AG04449 (cell line): Measurements from ENCODE around the gene XPR1.

ENCODE experiments used
- CTCF ChIA-PET: fragments of 350-600 bp; formaldehyde crosslinking; extraction: SDS; loops from one replicate; lab custom pipeline; 2021; ENCODE audit warnings: antibody characterized with exemption; lab: Yijun Ruan, JAX
- POLR2A ChIA-PET: fragments of 400-600, 350-600 bp; formaldehyde crosslinking; extraction: SDS; loops from one replicate; lab custom pipeline; 2020; ENCODE audit warnings: antibody characterized with exemption, inconsistent platforms; lab: Yijun Ruan, JAX
- DNase-seq: peaks from one replicate; pipeline ENCODE4 v3.0.0-alpha.2; 2010; ENCODE audit warnings: low read depth, low spot score
- H3K4me3 ChIP-seq: 2 replicates; pipeline ENCODE4 v1.5.1; 2011; ENCODE audit warnings: low read depth, mild to moderate bottlenecking, control low read depth, low read length
- CTCF ChIP-seq: IDR thresholded peaks from one replicate; pipeline ENCODE4 v1.5.1; 2011; ENCODE audit warnings: mild to moderate bottlenecking, moderate library complexity, low read length, control low read depth, inconsistent platforms; ENCODE audit not compliant: insufficient read depth; ENCODE audit errors: missing control alignments

The XPR1 gene

GRCh38 chr1:180728472-180729106, 96.8 kb downstream of the XPR1 start:
- no peak for DNase-seq
- no peak for TF ChIP-seq CTCF
- H3K4me3 ChIP-seq, result no peak overlapping the region
- ChIA-PET CTCF (no interaction called here), POLR2A (no interaction called here)

- no peak for TF ChIP-seq CTCF
- POLR2A ChIA-PET, result no interaction called here
- H3K4me3 ChIP-seq, result no peak overlapping the region
- no peak for DNase-seq
- CTCF ChIA-PET, result no interaction called here
Observed at GRCh38 chr1:180731131-180731530, 99.3 kb downstream of the XPR1 start.

GRCh38 chr1:180732866-180733265, 101.0 kb downstream of the XPR1 start:
- ChIA-PET CTCF (no interaction called here), POLR2A (no interaction called here)
- H3K4me3 ChIP-seq, result no peak overlapping the region
- DNase-seq, result no peak
- TF ChIP-seq CTCF, result no peak

GRCh38 chr1:180734366-180734765, 102.5 kb downstream of the XPR1 start:
- no peak for TF ChIP-seq CTCF
- no peak overlapping the region for H3K4me3 ChIP-seq
- POLR2A ChIA-PET, result no interaction called here
- CTCF ChIA-PET, result no interaction called here
- DNase-seq, result no peak

DNA sequence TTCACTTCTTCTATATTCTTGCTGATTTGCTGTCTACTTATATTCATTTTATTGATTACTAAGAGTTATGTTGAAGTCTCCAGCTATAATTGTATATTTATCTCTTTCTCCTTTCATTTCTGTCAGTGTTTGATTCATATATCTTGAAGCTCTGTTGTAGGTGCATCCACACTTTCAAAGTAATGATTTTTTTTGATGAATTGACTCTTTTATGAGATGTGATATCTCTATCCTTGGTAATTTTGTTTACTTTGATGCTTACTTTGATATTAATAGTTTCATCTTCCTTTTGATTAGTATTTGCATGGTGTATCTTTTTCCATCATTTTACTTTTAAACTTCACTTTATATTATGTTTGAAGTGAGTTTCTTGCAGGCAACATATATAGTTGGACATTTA, 110.8 kb downstream of the XPR1 start:
- no peak overlapping the region for H3K4me3 ChIP-seq
- TF ChIP-seq CTCF, result no peak
- no peak for DNase-seq
- ChIA-PET CTCF (no interaction called here), POLR2A (no interaction called here)

DNA sequence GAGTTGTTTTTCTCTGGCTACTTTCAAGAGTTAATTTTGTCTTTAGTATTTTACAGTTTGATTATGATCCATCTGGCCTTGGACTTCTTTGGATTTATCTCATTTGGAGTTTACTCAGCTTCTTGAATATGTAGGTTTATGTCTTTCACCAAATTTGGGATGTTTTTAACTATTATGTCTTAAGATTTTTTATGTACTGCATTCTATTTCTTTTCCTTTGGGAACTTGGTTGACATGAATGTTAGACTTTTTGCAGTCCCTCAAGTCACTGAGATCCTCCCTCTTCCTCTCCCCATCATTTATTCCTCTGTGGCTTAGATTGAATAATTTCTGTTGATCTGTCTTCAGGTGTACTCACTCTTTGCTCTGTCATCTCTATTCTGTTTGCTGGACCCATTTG, 112.0 kb downstream of the XPR1 start:
- no peak for TF ChIP-seq CTCF
- H3K4me3 ChIP-seq, result no peak overlapping the region
- POLR2A ChIA-PET, result no interaction called here
- CTCF ChIA-PET, result no interaction called here
- DNase-seq, result no peak
